Activated naive CD8-positive, alpha-beta T cell treated with anti-CD3 and anti-CD28 coated beads, Interleukin-2, amount 50 U/mL, for 24 hours (primary cell): ENCODE results near the gene STK4.

Source experiments
- ATAC-seq: fragments of 150-1000 bp; cut with Tn5 transposase; one replicate; pipeline ENCODE4 v1.10.0; 2021
- DNase-seq: peaks from one replicate; pipeline ENCODE4 v3.0.0; 2021
- H3K27ac Mint-ChIP-seq: one replicate; pipeline ENCODE4 v1.8.0; 2021; ENCODE audit warnings: mild to moderate bottlenecking, mixed read lengths
- H3K27me3 Mint-ChIP-seq: one replicate; pipeline ENCODE4 v1.8.0; 2021; ENCODE audit warnings: mixed read lengths
- H3K36me3 Mint-ChIP-seq: one replicate; pipeline ENCODE4 v1.8.0; 2021; ENCODE audit warnings: low read depth, mixed read lengths
- H3K4me1 Mint-ChIP-seq: one replicate; pipeline ENCODE4 v1.8.0; 2021; ENCODE audit warnings: mixed read lengths
- H3K4me3 Mint-ChIP-seq: one replicate; pipeline ENCODE4 v1.8.0; 2021; ENCODE audit warnings: mild to moderate bottlenecking, moderate library complexity, mixed read lengths
- H3K9me3 Mint-ChIP-seq: one replicate; pipeline ENCODE4 v1.8.0; 2021; ENCODE audit warnings: mixed read lengths

Gene STK4

GRCh38 chr20:44960103-44960852, 6.0 kb upstream of the STK4 start, which contains the start of gene TOMM34:
TSS of gene TOMM34 (minus strand) at chr20:44960397. CDS start at chr20:44960333, 64 bp downstream.
- Mint-ChIP-seq H3K4me3 (peak within 1 kb of the TSS; percentile 92), H3K36me3 (peaks cover 43% of the 10 kb centered on the region), H3K27ac (peak within 1 kb of the TSS; percentile 98), H3K9me3 (no peaks in the 10 kb centered on the region), H3K27me3 (no peaks in the 10 kb centered on the region), H3K4me1 (peaks cover 90% of the 10 kb centered on the region)
- peak; percentile 87 for ATAC-seq
- peak; percentile 98 for DNase-seq

GRCh38 chr20:44961011-44961869, 5.1 kb upstream of the STK4 start:
- Mint-ChIP-seq H3K36me3 (peaks cover 33% of the 10 kb centered on the region), H3K27ac (peak overlapping the region; percentile 98), H3K4me1 (peaks cover 88% of the 10 kb centered on the region), H3K27me3 (no peaks in the 10 kb centered on the region), H3K4me3 (peak overlapping the region; percentile 92), H3K9me3 (no peaks in the 10 kb centered on the region)
- DNase-seq (no peak), ATAC-seq (no peak)

GRCh38 chr20:44961870-44962267, 4.4 kb upstream of the STK4 start:
- DNase-seq (no peak), ATAC-seq (no peak)
- Mint-ChIP-seq H3K4me3 (no peak overlapping the region), H3K27ac (peak overlapping the region; percentile 47), H3K9me3 (no peaks in the 10 kb centered on the region), H3K36me3 (peaks cover 34% of the 10 kb centered on the region), H3K4me1 (peaks cover 82% of the 10 kb centered on the region), H3K27me3 (no peaks in the 10 kb centered on the region)

- H3K27ac Mint-ChIP-seq, result peak overlapping the region; percentile 78
- no peaks in the 10 kb centered on the region for H3K9me3 Mint-ChIP-seq
- H3K4me3 Mint-ChIP-seq, result no peak overlapping the region
- DNase-seq (no peak), ATAC-seq (no peak)
- no peaks in the 10 kb centered on the region for H3K27me3 Mint-ChIP-seq
- peaks cover 34% of the 10 kb centered on the region for H3K36me3 Mint-ChIP-seq
- peaks cover 76% of the 10 kb centered on the region for H3K4me1 Mint-ChIP-seq
Measured at GRCh38 chr20:44962483-44962882, 3.8 kb upstream of the STK4 start.

GRCh38 chr20:44963325-44964215, 2.7 kb upstream of the STK4 start:
- H3K4me3 Mint-ChIP-seq, result no peak overlapping the region
- peaks cover 33% of the 10 kb centered on the region for H3K36me3 Mint-ChIP-seq
- no peaks in the 10 kb centered on the region for H3K27me3 Mint-ChIP-seq
- no peak for ATAC-seq
- H3K27ac Mint-ChIP-seq, result peak overlapping the region; percentile 57
- H3K9me3 Mint-ChIP-seq, result no peaks in the 10 kb centered on the region
- H3K4me1 Mint-ChIP-seq, result peaks cover 69% of the 10 kb centered on the region
- peak; percentile 25 for DNase-seq

GRCh38 chr20:44965651-44966029, 672 bp upstream of the STK4 start:
- no peak for DNase-seq
- H3K4me3 Mint-ChIP-seq, result peak overlapping the region; percentile 96
- H3K27me3 Mint-ChIP-seq, result no peaks in the 10 kb centered on the region
- ATAC-seq, result no peak
- H3K4me1 Mint-ChIP-seq, result peaks cover 72% of the 10 kb centered on the region
- H3K9me3 Mint-ChIP-seq, result no peaks in the 10 kb centered on the region
- H3K27ac Mint-ChIP-seq, result peak overlapping the region; percentile 96
- H3K36me3 Mint-ChIP-seq, result peaks cover 34% of the 10 kb centered on the region

GRCh38 chr20:44967207-44967807, 995 bp downstream of the STK4 start:
- H3K27me3 Mint-ChIP-seq, result no peaks in the 10 kb centered on the region
- H3K9me3 Mint-ChIP-seq, result no peaks in the 10 kb centered on the region
- peaks cover 72% of the 10 kb centered on the region for H3K4me1 Mint-ChIP-seq
- peak overlapping the region; percentile 96 for H3K4me3 Mint-ChIP-seq
- peaks cover 44% of the 10 kb centered on the region for H3K36me3 Mint-ChIP-seq
- H3K27ac Mint-ChIP-seq, result peak overlapping the region; percentile 96
- ATAC-seq (peak; percentile 12), DNase-seq (peak; percentile 13)

- H3K36me3 Mint-ChIP-seq, result peaks cover 64% of the 10 kb centered on the region
- peaks cover 71% of the 10 kb centered on the region for H3K4me1 Mint-ChIP-seq
- ATAC-seq (no peak), DNase-seq (peak; percentile 16)
- no peaks in the 10 kb centered on the region for H3K27me3 Mint-ChIP-seq
- peak overlapping the region; percentile 96 for H3K4me3 Mint-ChIP-seq
- peak overlapping the region; percentile 96 for H3K27ac Mint-ChIP-seq
- H3K9me3 Mint-ChIP-seq, result no peaks in the 10 kb centered on the region
Measured at GRCh38 chr20:44969300-44969894, 3.1 kb downstream of the STK4 start.

- H3K4me3 Mint-ChIP-seq, result peak overlapping the region; percentile 96
- peak overlapping the region; percentile 96 for H3K27ac Mint-ChIP-seq
- H3K27me3 Mint-ChIP-seq, result no peaks in the 10 kb centered on the region
- H3K4me1 Mint-ChIP-seq, result peaks cover 71% of the 10 kb centered on the region
- no peaks in the 10 kb centered on the region for H3K9me3 Mint-ChIP-seq
- peaks cover 73% of the 10 kb centered on the region for H3K36me3 Mint-ChIP-seq
- ATAC-seq (peak; percentile 7), DNase-seq (no peak)
Measured at GRCh38 chr20:44970243-44970757, 4.0 kb downstream of the STK4 start.

GRCh38 chr20:44973053-44973452, 6.7 kb downstream of the STK4 start:
- Mint-ChIP-seq H3K27ac (peak overlapping the region; percentile 86), H3K4me3 (peak overlapping the region; percentile 58), H3K9me3 (no peaks in the 10 kb centered on the region), H3K36me3 (peaks cover 81% of the 10 kb centered on the region), H3K27me3 (no peaks in the 10 kb centered on the region), H3K4me1 (peaks cover 89% of the 10 kb centered on the region)
- no peak for DNase-seq
- no peak for ATAC-seq

GRCh38 chr20:44976698-44977097, 10.4 kb downstream of the STK4 start:
- H3K36me3 Mint-ChIP-seq, result peaks cover 93% of the 10 kb centered on the region
- no peaks in the 10 kb centered on the region for H3K27me3 Mint-ChIP-seq
- no peaks in the 10 kb centered on the region for H3K9me3 Mint-ChIP-seq

GRCh38 chr20:44979090-44979621, 12.8 kb downstream of the STK4 start:
- peaks cover 86% of the 10 kb centered on the region for H3K4me1 Mint-ChIP-seq
- H3K9me3 Mint-ChIP-seq, result no peaks in the 10 kb centered on the region
- H3K4me3 Mint-ChIP-seq, result peak overlapping the region; percentile 61
- peak; percentile 88 for ATAC-seq
- peak; percentile 58 for DNase-seq
- no peaks in the 10 kb centered on the region for H3K27me3 Mint-ChIP-seq
- peak overlapping the region; percentile 92 for H3K27ac Mint-ChIP-seq
- H3K36me3 Mint-ChIP-seq, result peaks cover 87% of the 10 kb centered on the region

More at GRCh38 chr20:44976698-44977097, 10.4 kb downstream of the STK4 start:
- no peak for DNase-seq
- ATAC-seq, result no peak
- H3K4me3 Mint-ChIP-seq, result no peak overlapping the region
- peaks cover 89% of the 10 kb centered on the region for H3K4me1 Mint-ChIP-seq
- H3K27ac Mint-ChIP-seq, result peak overlapping the region; percentile 65

GRCh38 chr20:44981736-44982406, 15.6 kb downstream of the STK4 start:
- no peak for DNase-seq
- peak; percentile 49 for ATAC-seq
- Mint-ChIP-seq H3K4me3 (no peak overlapping the region), H3K27ac (peak overlapping the region; percentile 57), H3K27me3 (no peaks in the 10 kb centered on the region), H3K36me3 (peaks cover 83% of the 10 kb centered on the region), H3K9me3 (no peaks in the 10 kb centered on the region), H3K4me1 (peaks cover 80% of the 10 kb centered on the region)
